Small intestine (tissue), 7 donors: ENCODE results near the gene AHNAK. TPM values are rescaled to one million over a fixed set of nuclear protein-coding genes. Genes with fewer than 3 reads are reported as not detected.

Experiments used
- DNase-seq, 2 donors: peaks; one replicate each; pipeline versions ENCODE4 v3.0.0 to v3.0.0-alpha.2; 2013
- FAIRE-seq: peaks from 2 replicates; lab custom pipeline; 2012; peaks lifted over from hg19 to GRCh38; lab: Jason Lieb, UNC
- H3K27ac ChIP-seq, 3 donors: one replicate each; pipeline ENCODE4 v1.5.1; 2013; ENCODE audit warnings: low read length in 2 of 3, mild to moderate bottlenecking in 2 of 3, control low read depth in 1 of 3, inconsistent platforms in 1 of 3, low read depth in 1 of 3, moderate library complexity in 1 of 3
- H3K27me3 ChIP-seq, 3 donors: one replicate each; pipeline ENCODE4 v1.6.1; 2013; ENCODE audit warnings: low read length in 3 of 3, inconsistent platforms in 1 of 3; ENCODE audit not compliant: control insufficient read depth in 3 of 3, insufficient read depth in 3 of 3
- H3K36me3 ChIP-seq, 3 donors: one replicate each; pipeline ENCODE4 v1.6.1; 2013; ENCODE audit warnings: low read length in 3 of 3, inconsistent platforms in 1 of 3, low read depth in 1 of 3, mild to moderate bottlenecking in 1 of 3, moderate library complexity in 1 of 3; ENCODE audit not compliant: control insufficient read depth in 3 of 3, insufficient read depth in 2 of 3
- H3K4me1 ChIP-seq, 3 donors: one replicate each; pipeline ENCODE4 v1.6.1; 2013; ENCODE audit warnings: low read length in 2 of 3, inconsistent platforms in 1 of 3, low read depth in 1 of 3, mild to moderate bottlenecking in 1 of 3, moderate library complexity in 1 of 3; ENCODE audit not compliant: control insufficient read depth in 3 of 3, insufficient read depth in 2 of 3
- H3K4me3 ChIP-seq, 3 donors: one replicate each; pipeline ENCODE4 v1.5.1; 2013; ENCODE audit warnings: low read length in 3 of 3, control low read depth in 1 of 3, inconsistent platforms in 1 of 3, low read depth in 1 of 3, mild to moderate bottlenecking in 1 of 3, moderate library complexity in 1 of 3
- H3K9me3 ChIP-seq, 2 donors: one replicate each; pipeline ENCODE4 v1.6.1; 2013; ENCODE audit warnings: low read depth in 1 of 2, low read length in 1 of 2; ENCODE audit not compliant: control insufficient read depth in 2 of 2, insufficient read depth in 1 of 2
- WGBS, 3 donors: extraction: QIAGEN DNeasy Blood & Tissue Kit; methylation state at CpG; one replicate each; pipeline ENCODE4 v1.1.7; 2013; 5-methylcytosine and 5-hydroxymethylcytosine counted together
- polyA plus RNA-seq, 4 donors: library from polyadenylated mRNA; stranded (reverse) in 3 of 4; unstranded in 1 of 4; fragments of 200-250 nt in 3 of 4; fragments of 120-200 nt in 1 of 4; gene quantifications; one replicate each; pipeline versions ENCODE4 v1.2.1 to v1.2.3, GENCODE V29; 2013
- donor health status: healthy with polysubstance abuse.
- donor health status: control.
- donor health status: control.
- donor health status: Bipolar disorder and iron deficiency.
- donor health status: healthy.

Gene AHNAK
- polyA plus RNA-seq, 4 donors: 72.1 to 110 (median 86.8) TPM

GRCh38 chr11:62433141-62433903 is 113.3 kb downstream of the AHNAK start:
- H3K9me3 ChIP-seq: no peaks in the 10 kb centered on the region
- FAIRE-seq: no peak

GRCh38 chr11:62432695-62433094 is 113.9 kb downstream of the AHNAK start:
- Histone ChIP-seq H3K4me1 (peaks cover 2 to 41% (median 9%) of the 10 kb centered on the region in 3 donors), H3K36me3 (no peaks in the 10 kb centered on the region), H3K9me3 (no peaks in the 10 kb centered on the region), H3K4me3 (no peak overlapping the region), H3K27me3 (no peaks in the 10 kb centered on the region), H3K27ac (peak overlapping the region in 1 of 3 donors; percentile 21)
- FAIRE-seq (no peak), DNase-seq (peak; percentile 63 to 77)
- WGBS, 3 donors: 22 to 59% (median 27%) methylated on average over 8 to 9 of the region's 9 CpGs

More at GRCh38 chr11:62433141-62433903, 113.3 kb downstream of the AHNAK start:
- DNase-seq: no peak
- WGBS, 3 donors: 18 to 41% (median 33%) methylated on average over 16 of the region's 16 CpGs
- H3K27me3 ChIP-seq: no peaks in the 10 kb centered on the region
- no peak overlapping the region for H3K4me3 ChIP-seq
- H3K4me1 ChIP-seq: peaks cover 4 to 46% (median 9%) of the 10 kb centered on the region in 3 donors
- H3K36me3 ChIP-seq: no peaks in the 10 kb centered on the region
- peak overlapping the region in 1 of 3 donors; percentile 21 for H3K27ac ChIP-seq

DNA sequence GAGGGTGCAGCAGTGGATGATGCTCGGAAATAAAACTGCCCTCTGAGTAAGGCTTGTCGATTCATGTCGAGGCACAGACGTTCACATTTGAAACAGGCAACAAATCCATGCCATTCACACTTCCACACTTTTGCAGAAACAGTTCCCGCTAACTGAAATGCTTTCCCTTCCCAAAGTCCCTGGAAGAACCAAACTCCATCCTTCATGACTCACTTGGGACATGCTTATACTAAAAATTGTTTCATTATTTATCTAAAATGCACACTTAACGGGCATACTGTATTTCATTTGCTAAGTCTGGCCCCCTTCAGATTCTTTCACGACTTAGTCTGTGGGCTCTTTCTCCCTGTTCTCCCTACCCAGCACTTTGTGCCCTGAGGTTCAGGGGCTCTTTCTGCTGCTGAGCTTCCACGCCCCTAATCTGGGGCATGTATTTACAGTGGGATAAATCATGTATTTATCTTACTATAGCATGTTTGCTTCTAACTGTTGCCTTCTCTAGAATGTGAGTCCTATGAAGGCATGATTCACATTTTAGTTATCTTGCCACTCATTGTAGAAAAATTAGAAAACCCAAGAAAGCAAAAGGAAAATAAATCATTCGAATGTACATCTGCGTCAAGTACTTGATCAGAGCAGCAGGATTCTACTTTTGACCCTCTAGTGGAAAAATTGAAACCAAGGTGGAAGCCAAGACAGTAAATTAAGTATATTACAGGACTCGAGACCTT is 115.3 kb downstream of the AHNAK start:
- 60 to 78% (median 69%) methylated on average over 11 of the region's 11 CpGs for WGBS, 3 donors
- no peaks in the 10 kb centered on the region for H3K36me3 ChIP-seq
- no peaks in the 10 kb centered on the region for H3K27me3 ChIP-seq
- no peak overlapping the region for H3K4me3 ChIP-seq
- H3K27ac ChIP-seq: peak overlapping the region in 2 of 3 donors; percentile 11 to 47
- peaks cover 6 to 52% (median 9%) of the 10 kb centered on the region in 3 donors for H3K4me1 ChIP-seq
- no peak for FAIRE-seq
- DNase-seq: no peak
- no peaks in the 10 kb centered on the region for H3K9me3 ChIP-seq

- no peak for DNase-seq
- H3K4me1 ChIP-seq: peaks cover 5 to 52% (median 7%) of the 10 kb centered on the region in 3 donors
- H3K27me3 ChIP-seq: no peaks in the 10 kb centered on the region
- H3K9me3 ChIP-seq: no peaks in the 10 kb centered on the region
- peak overlapping the region in 1 of 3 donors; percentile 11 for H3K27ac ChIP-seq
- no peaks in the 10 kb centered on the region for H3K36me3 ChIP-seq
- H3K4me3 ChIP-seq: no peak overlapping the region
- WGBS, 3 donors: 72 to 90% (median 89%) methylated on average over 3 of the region's 3 CpGs
- FAIRE-seq: no peak
These were observed 116.2 kb downstream of the AHNAK start for GRCh38 chr11:62430425-62430824.

DNA sequence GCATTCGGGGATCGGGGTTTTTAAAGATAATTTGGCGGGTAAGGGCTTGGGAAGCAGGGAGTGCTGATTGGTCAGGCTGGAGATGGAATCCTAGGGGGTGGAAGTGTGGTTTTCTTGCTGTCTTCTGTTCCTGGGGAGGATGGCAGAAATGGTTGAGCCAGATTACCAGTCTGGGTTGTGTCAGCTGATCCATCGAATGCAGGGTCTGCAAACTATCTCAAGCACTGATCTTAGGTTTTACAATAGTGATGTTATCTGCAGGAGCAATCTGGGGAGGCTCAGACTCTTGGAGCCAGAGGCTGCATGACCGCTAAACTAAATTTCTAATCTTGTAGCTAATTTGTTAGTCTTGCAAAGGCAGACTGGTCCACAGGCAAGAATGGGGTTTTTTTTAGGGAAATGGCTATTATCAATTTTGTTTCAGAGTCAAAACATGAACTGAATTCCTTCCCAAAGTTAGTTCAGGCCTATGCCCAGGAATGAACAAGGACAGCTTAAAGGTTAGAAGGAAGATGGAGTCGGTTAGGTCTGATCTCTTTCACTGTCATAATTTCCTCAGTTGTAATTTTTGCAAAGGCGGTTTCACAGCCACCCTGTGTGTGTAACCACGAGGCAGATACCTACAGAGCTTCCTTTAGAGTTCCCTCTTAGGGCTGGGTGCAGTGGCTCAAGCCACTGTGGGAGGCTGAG is 117.6 kb downstream of the AHNAK start:
- no peak for DNase-seq
- H3K4me1 ChIP-seq: peaks cover 5 to 52% (median 7%) of the 10 kb centered on the region in 3 donors
- no peaks in the 10 kb centered on the region for H3K27me3 ChIP-seq
- H3K9me3 ChIP-seq: no peaks in the 10 kb centered on the region
- no peak for FAIRE-seq
- H3K27ac ChIP-seq: no peak overlapping the region
- H3K4me3 ChIP-seq: no peak overlapping the region
- H3K36me3 ChIP-seq: no peaks in the 10 kb centered on the region
- 79 to 89% (median 84%) methylated on average over 8 of the region's 8 CpGs for WGBS, 3 donors

GRCh38 chr11:62427630-62428233 is 118.9 kb downstream of the AHNAK start:
- peaks cover 0 to 51% (median 5%) of the 10 kb centered on the region in 3 donors for H3K4me1 ChIP-seq
- H3K27me3 ChIP-seq: no peaks in the 10 kb centered on the region
- H3K27ac ChIP-seq: peak overlapping the region; percentile 13 to 75 (median 44)
- no peaks in the 10 kb centered on the region for H3K9me3 ChIP-seq
- DNase-seq: peak; percentile 28 to 49
- FAIRE-seq: no peak
- 21 to 39% (median 28%) methylated on average over 6 of the region's 6 CpGs for WGBS, 3 donors
- no peaks in the 10 kb centered on the region for H3K36me3 ChIP-seq
- H3K4me3 ChIP-seq: no peak overlapping the region

DNA sequence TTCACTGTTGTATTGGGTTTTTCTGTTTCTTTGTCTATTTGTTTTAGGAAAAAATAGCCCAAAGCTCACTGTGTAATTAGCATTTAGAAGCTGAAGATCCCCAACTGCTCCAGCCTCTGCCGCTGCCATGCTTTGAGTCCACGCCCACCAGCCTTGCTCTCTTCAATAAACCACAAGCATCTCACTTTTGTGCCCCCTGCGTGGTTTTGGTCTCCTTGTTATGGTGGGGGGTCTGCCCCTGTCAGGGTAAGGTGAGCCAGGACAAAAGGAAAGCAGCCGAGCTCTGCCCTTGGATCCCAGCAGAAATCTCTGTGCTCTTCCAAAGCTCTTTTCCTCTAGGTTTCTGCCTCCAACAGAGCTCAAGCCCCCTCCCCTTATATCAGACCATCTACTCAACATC is 123.6 kb downstream of the AHNAK start:
- H3K27ac ChIP-seq: peak overlapping the region in 1 of 3 donors; percentile 32
- WGBS, 3 donors: 74 to 82% (median 78%) methylated on average over 4 of the region's 4 CpGs
- no peaks in the 10 kb centered on the region for H3K27me3 ChIP-seq
- FAIRE-seq (no peak), DNase-seq (no peak)
- no peaks in the 10 kb centered on the region for H3K9me3 ChIP-seq
- peaks cover 3 to 38% (median 5%) of the 10 kb centered on the region in 3 donors for H3K4me1 ChIP-seq
- H3K4me3 ChIP-seq: no peak overlapping the region
- H3K36me3 ChIP-seq: no peaks in the 10 kb centered on the region

DNA sequence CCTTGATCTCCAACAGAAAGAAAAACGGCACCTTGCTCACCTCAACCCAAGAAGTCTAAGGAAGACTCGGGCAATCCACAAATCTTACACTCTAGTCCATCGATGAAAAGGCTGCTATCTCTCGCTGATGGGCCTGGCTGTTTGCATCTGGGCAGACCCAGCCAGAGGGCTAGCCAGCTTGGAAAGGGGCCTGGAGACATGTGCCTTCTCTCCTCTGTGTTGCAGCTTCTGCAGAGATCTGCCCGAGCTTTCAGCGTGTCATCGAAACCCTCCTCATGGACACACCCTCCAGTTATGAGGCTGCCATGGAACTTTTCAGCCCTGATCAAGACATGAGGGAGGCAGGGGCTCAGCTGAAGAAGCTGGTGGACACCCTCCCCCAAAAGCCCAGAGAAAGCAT is 124.6 kb downstream of the AHNAK start:
- no peaks in the 10 kb centered on the region for H3K9me3 ChIP-seq
- no peaks in the 10 kb centered on the region for H3K27me3 ChIP-seq
- FAIRE-seq (no peak), DNase-seq (no peak)
- H3K4me1 ChIP-seq: peaks cover 3 to 33% (median 5%) of the 10 kb centered on the region in 3 donors
- H3K4me3 ChIP-seq: no peak overlapping the region
- WGBS, 3 donors: 71 to 82% (median 73%) methylated on average over 7 of the region's 7 CpGs
- no peaks in the 10 kb centered on the region for H3K36me3 ChIP-seq
- H3K27ac ChIP-seq: no peak overlapping the region
